Transverse colon (tissue), 4 donors: ENCODE measurements around the gene CCDC24. TPM values are rescaled to one million over a fixed set of nuclear protein-coding genes. Genes with fewer than 3 reads are reported as not detected.

Source experiments
- DNase-seq: peaks from one replicate; pipeline ENCODE4 v3.0.0-alpha.2; 2019
- H3K27ac ChIP-seq, 4 donors: fragments of 200-600 bp; sonication (generic); 2 replicates each; pipeline ENCODE4 v1.5.1; 2016 to 2018; ENCODE audit warnings: inconsistent platforms in 4 of 4
- H3K27me3 ChIP-seq: fragments of 200-600 bp; sonication (generic); 2 replicates; pipeline ENCODE4 v1.5.1; 2017; ENCODE audit warnings: inconsistent platforms
- H3K36me3 ChIP-seq, 4 donors: fragments of 200-600 bp; sonication (generic); 2 replicates each; pipeline ENCODE4 v1.5.1; 2017 to 2019; ENCODE audit warnings: inconsistent platforms in 4 of 4
- H3K4me1 ChIP-seq, 4 donors: fragments of 200-600 bp; sonication (generic); 2 replicates each; pipeline ENCODE4 v1.5.1; 2017 to 2020; ENCODE audit warnings: inconsistent platforms in 4 of 4
- H3K4me3 ChIP-seq, 4 donors: fragments of 200-600 bp; sonication (generic); 1 replicate in 1 of 4; 2 replicates in 3 of 4; pipeline versions ENCODE4 v1.5.1 to v1.6.1; 2017 to 2019; ENCODE audit warnings: inconsistent platforms in 4 of 4
- H3K9me3 ChIP-seq, 2 donors: fragments of 200-600 bp; sonication (generic); 2 replicates each; pipeline ENCODE4 v1.5.1; 2017 to 2019; ENCODE audit warnings: inconsistent platforms in 2 of 2
- EP300 ChIP-seq: sonication (generic); formaldehyde crosslinking; IDR thresholded peaks from one replicate; pipeline ENCODE4 v1.6.1; 2017; ENCODE audit warnings: antibody characterized with exemption, low read depth
- POLR2A ChIP-seq: fragments of 450-650 bp; IDR thresholded peaks from one replicate; pipeline ENCODE4 v1.6.1; 2016; ENCODE audit warnings: antibody characterized with exemption, mild to moderate bottlenecking, moderate library complexity
- POLR2AphosphoS5 ChIP-seq, 3 donors: sonication (generic); formaldehyde crosslinking; IDR thresholded peaks; one replicate each; pipeline ENCODE4 v1.6.1; 2016; ENCODE audit warnings: antibody characterized with exemption in 3 of 3
- WGBS, 2 donors: methylation state at CpG; one replicate each; pipeline ENCODE4 v1.1.5; 2018; ENCODE audit warnings: low coverage in 1 of 2; 5-methylcytosine and 5-hydroxymethylcytosine counted together
- in situ Hi-C, 4 donors: fragments of 200-750 bp; cut with MboI; loops; one replicate each; pipeline versions ENCODE4 v1.15.0 to v1.15.1; 2017; ENCODE audit warnings: low sequenced_read_pairs in 3 of 4, low pct_ligation_motif_present in 1 of 4, low pct_unique_long_range_greater_than_20kb in 1 of 4
- intact Hi-C: fragments of 100-400 bp; cut with DNase I; formaldehyde crosslinking; loops from one replicate; pipeline ENCODE4 v1.15.1; 2023; ENCODE audit warnings: low total_unique reads
- total RNA-seq, 4 donors: library from RNA; depleted of rRNA; stranded (reverse); fragments of >200 nt; gene quantifications; one replicate each; pipeline ENCODE4 v1.1.0, GENCODE V29; 2016
- TF ChIP-seq, protein P1 (sequence below), 5 experiments: fragments of 200-600 bp in 3 of 5; fragments of 450-650 bp in 2 of 5; sonication (generic) in 3 of 5; IDR thresholded peaks; 1 replicate in 2 of 5; 2 replicates in 3 of 5; pipeline ENCODE4 v1.5.1; 2016 to 2017; ENCODE audit warnings: antibody characterized with exemption in 5 of 5, inconsistent platforms in 3 of 5, mild to moderate bottlenecking in 2 of 5, moderate library complexity in 1 of 5

CCDC24 gene
- total RNA-seq, 4 donors from 2014 or later, result 13.8 to 22.0 (median 17.6) TPM

GRCh38 chr1:44012404-44012803, 21.0 kb downstream of the CCDC24 start:
- WGBS, 2 donors, result 66% methylated on average over 2 of the region's 2 CpGs; no CpG with 5 or more reads in 1 of the 2 donors
- Histone ChIP-seq H3K27me3 (no peaks in the 10 kb centered on the region), H3K9me3 (no peaks in the 10 kb centered on the region), H3K27ac (no peak overlapping the region), H3K4me3 (no peak overlapping the region), H3K36me3 (no peaks in the 10 kb centered on the region), H3K4me1 (peaks cover 7 to 46% (median 29%) of the 10 kb centered on the region in 4 donors)
- in situ Hi-C loops, result no loop called here
- intact Hi-C loops, result no loop called here
- DNase-seq, result peak; percentile 46
- TF ChIP-seq POLR2A, result no peak

GRCh38 chr1:44012941-44013609, 21.7 kb downstream of the CCDC24 start:
- no peak for DNase-seq
- Histone ChIP-seq H3K36me3 (no peaks in the 10 kb centered on the region), H3K27me3 (no peaks in the 10 kb centered on the region), H3K9me3 (no peaks in the 10 kb centered on the region), H3K4me3 (no peak overlapping the region), H3K4me1 (peaks cover 7 to 46% (median 29%) of the 10 kb centered on the region in 4 donors), H3K27ac (peak overlapping the region in 1 of 4 donors; percentile 77)
- 60% methylated on average over 11 of the region's 13 CpGs; no CpG with 5 or more reads in 1 of the 2 donors for WGBS, 2 donors
- in situ Hi-C loops (no loop called here), intact Hi-C loops (no loop called here)
- TF ChIP-seq POLR2A (no peak), EP300 (no peak), POLR2AphosphoS5 (IDR thresholded peaks at IDR 0.05) (no peak)
- TF ChIP-seq, protein P1, sequence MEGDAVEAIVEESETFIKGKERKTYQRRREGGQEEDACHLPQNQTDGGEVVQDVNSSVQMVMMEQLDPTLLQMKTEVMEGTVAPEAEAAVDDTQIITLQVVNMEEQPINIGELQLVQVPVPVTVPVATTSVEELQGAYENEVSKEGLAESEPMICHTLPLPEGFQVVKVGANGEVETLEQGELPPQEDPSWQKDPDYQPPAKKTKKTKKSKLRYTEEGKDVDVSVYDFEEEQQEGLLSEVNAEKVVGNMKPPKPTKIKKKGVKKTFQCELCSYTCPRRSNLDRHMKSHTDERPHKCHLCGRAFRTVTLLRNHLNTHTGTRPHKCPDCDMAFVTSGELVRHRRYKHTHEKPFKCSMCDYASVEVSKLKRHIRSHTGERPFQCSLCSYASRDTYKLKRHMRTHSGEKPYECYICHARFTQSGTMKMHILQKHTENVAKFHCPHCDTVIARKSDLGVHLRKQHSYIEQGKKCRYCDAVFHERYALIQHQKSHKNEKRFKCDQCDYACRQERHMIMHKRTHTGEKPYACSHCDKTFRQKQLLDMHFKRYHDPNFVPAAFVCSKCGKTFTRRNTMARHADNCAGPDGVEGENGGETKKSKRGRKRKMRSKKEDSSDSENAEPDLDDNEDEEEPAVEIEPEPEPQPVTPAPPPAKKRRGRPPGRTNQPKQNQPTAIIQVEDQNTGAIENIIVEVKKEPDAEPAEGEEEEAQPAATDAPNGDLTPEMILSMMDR (IDR thresholded peaks at IDR 0.05), result no peak

DNA sequence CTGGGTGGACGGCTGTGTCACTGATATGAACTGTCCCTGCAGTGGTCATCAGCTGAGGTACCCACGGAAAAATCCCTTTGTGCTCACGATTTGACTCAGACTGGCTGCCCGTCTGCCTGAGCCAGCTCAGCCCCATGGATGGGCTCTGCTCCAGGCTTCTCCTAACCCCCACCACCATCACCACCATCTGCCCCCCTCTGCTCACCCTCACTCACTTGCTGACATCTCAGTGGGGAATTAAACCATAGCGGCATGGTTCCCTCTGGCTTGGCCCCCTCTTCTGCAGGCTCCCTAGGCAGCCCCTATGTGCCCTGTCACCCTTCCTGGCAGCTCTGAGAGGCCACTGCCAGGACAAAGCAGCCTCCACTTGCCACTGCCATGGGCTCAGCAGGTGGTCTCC, 22.6 kb downstream of the CCDC24 start:
- no peak overlapping the region for H3K4me3 ChIP-seq
- H3K27me3 ChIP-seq, result no peaks in the 10 kb centered on the region
- peak overlapping the region; percentile 47 to 83 (median 78) for H3K27ac ChIP-seq
- in situ Hi-C loops, result no loop called here
- H3K4me1 ChIP-seq, result peaks cover 7 to 46% (median 29%) of the 10 kb centered on the region in 4 donors
- TF ChIP-seq, protein P1 (IDR thresholded peaks at IDR 0.05), result no peak
- TF ChIP-seq EP300 (no peak), POLR2A (no peak)
- H3K36me3 ChIP-seq, result no peaks in the 10 kb centered on the region
- no peaks in the 10 kb centered on the region for H3K9me3 ChIP-seq
- no peak for DNase-seq
- intact Hi-C loops, result no loop called here
- WGBS, 2 donors, result 83 to 100% methylated on average over 3 to 5 of the region's 5 CpGs

DNA sequence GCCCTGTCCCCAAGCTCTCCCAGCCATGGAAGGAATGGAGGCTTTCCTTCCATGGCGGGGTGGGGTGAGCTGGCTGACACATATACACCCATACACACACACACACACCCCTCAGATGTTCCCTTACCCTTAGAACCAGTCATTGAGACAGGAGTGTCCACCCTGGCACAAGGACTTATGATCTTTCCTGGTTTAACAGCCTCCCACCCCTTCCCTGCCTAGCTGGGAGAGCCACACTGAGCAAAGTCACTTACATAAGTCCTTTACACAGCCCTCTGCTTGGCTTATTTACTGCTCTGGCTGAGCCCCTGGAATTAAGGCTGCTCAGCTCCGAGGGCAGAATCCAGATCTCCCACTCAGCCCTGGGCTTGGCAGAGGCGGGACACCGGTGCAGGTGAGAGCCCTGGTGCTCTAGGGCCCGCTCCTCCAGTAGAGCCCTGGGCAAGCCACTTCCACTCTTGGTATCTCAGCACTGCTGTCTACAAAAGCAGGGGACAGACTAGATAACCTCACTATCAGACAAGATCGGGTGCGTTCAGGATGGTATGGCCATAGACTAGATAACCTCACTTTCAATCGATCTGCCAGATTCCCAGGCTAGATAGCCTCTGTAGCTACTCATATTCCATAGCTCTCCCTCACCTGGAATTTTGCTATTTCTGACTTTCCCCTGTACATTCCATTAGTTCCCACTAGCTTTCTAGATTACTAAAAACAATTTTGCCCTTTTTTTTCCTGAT, 23.1 kb downstream of the CCDC24 start:
- in situ Hi-C loops, result no loop called here
- no peaks in the 10 kb centered on the region for H3K27me3 ChIP-seq
- intact Hi-C loops, result no loop called here
- peak overlapping the region; percentile 47 to 83 (median 78) for H3K27ac ChIP-seq
- 76 to 88% methylated on average over 1 to 8 of the region's 8 CpGs for WGBS, 2 donors
- peak; percentile 68 for DNase-seq
- H3K4me3 ChIP-seq, result no peak overlapping the region
- TF ChIP-seq POLR2A (peak; percentile 62), EP300 (no peak), POLR2AphosphoS5 (IDR thresholded peaks at IDR 0.05) (peak in 2 of 3 donors; percentile 52 to 79)
- TF ChIP-seq, protein P1 (IDR thresholded peaks at IDR 0.05), result no peak
- H3K36me3 ChIP-seq, result no peaks in the 10 kb centered on the region
- H3K4me1 ChIP-seq, result peaks cover 7 to 46% (median 29%) of the 10 kb centered on the region in 4 donors
- H3K9me3 ChIP-seq, result no peaks in the 10 kb centered on the region
